HL-60/S4 treated with retinoic acid at 250 ng/mL for 4 days and 3 days (cell line): ENCODE data around the gene MYO5B.
"Not testable (repeated sequence)": the region's sequence is repeated elsewhere in the genome, so short reads cannot be mapped to it uniquely, and the experiment has no call there.

Experiments
- in situ Hi-C: fragments of 300-500 bp; cut with MboI; formaldehyde crosslinking; loops from 2 replicates; pipeline ENCODE4 v1.7.0; 2022; ENCODE audit warnings: low sequenced_read_pairs

The MYO5B gene

DNA sequence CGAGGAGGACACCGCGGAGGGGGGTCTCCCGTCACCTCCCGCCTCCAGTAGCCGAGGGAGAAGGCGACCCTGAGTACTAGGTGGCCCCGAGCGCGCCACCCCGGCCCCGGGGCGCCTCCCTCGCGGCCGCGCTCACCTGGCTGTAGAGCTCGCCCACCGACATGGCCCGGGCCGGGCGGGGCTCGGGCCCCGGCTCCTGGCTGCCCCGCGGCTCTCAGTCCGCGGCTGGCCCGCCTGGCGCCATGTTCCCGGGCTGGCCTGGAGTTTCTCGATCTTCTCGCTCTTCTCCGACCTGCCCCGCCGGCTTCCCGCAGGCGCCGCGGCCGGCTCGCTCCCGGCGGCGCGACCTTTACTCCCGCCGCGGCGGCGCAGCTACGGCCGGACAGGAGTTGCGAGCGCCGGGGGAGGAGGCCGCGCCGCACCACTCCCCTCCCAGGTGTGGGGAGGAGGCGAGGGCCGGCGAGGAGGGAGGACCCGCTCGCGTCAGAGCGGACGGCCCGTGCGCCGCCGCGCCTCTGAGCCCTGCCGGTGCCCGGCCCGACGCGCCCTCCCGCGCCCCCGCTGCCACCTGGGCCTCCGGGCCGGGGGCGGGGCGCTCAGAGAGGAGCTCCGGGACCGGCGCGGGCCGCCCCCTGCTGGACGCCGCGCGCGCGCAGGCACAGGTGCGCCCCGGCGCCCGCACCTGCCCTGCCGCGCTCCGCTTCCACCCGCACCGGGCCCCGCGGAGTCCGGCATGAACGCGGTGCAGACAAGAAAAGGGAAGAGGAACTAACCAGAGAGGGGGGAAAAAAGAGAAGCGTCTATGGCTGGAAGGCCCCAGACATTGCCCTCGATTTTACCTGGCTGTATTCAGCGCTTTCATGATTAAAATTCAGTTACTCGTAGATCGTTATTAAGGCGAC, at the start of gene MYO5B:
TSS of gene MYO5B (minus strand) at position 517 of the 902 bp plus-strand sequence. CDS start at position 163, 354 bp downstream.
- in situ Hi-C loops = no loop called here

DNA sequence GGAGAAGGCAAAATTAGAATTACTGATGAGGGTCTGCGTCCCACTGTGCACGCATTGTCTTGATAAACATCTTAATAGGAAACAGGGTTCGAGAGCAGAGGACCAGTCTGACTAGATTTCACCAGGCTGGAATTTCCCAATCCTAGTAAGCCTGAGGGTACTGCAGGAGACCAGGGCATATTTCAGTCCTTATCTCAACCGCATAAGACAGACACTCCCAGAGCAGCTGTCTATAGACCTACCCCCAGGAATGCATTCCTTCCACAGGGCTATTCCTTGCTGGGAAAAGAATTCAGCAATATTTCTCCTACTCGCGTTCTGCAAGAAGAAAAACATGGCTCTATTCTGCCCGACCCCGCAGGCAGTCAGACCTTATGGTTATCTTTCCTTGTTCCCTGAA, 46.8 kb upstream of the MYO5B start:
- in situ Hi-C loops = not testable (repeated sequence)

DNA sequence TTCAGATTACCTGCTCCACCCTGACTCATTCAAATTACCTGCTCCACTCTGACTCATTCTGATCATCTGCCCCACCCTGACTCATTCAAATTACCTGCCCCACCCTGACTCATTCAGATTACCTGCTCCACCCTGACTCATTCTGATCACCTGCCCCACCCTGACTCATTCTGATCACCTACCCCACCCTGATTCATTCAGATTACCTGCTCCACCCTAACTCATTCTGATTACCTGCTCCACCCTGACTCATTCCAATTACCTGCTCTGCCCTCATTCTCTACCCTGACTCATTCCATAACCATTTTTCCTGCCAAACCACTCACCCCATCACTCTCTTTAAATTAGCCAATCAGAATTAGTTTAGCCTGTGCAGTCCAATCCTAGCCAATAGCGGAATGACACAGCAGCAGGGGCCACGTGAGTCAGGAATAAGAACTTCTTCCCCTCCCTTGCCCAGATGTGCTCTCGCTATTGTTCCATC, 45.2 kb upstream of the MYO5B start:
- in situ Hi-C loops = no loop called here

DNA sequence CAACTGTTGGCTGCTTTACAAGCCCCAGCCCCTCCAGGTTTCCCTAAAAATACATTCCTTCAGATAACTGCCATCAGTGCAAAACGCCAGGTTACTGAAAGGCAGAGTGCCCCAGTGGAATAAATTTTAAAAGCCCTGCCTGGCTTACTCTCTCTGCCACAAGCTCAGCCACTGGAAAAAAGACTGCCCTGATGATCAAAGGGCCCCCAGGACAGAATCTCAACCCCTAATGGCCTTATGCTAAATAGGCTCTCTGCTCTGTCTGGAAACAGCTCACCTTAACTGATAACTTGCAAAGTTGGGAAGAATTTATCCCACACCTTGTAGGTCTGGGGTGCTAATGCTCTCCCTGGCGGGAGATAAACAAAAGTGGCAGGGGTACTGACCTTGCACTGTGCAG, 37.5 kb upstream of the MYO5B start:
- in situ Hi-C loops = no loop called here

DNA sequence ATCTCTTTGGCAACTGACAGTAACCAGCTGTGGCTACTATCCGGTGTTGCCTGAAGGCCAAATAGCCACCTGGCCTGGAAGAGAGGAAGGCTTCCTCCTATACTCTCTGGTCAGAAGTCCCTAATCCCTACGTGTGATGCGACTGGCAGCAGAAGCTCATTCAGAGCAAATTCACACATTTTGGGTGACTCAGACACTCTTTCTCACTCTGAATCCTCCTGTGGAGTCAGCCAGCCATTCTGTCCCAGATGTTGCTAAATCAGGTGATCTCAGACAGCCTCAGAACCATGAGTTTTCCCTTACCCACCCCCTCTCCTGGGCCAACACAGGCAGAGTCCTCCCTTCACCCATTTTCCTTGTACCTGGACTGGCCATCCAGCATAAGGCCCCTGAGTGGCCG, 36.7 kb upstream of the MYO5B start:
- in situ Hi-C loops = no loop called here

DNA sequence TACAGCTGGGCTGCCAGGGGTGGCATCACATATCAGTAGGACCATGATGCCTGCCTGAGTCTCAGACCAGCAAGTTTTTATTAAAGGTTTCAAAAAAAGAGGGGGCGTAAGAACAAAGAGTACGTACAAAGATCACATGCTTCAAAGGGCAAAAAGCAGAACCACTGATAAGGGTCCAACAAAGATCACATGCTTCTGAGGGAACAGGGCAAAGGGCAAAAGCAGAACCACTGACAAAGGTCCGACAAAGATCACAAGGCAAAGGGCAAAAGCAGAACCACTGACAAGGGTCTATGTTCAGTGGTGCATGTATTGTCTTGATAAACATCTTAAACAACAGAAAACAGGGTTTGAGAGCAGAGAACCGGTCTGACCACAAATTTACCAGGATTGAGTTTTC, 25.3 kb upstream of the MYO5B start:
- in situ Hi-C loops = not testable (repeated sequence)

DNA sequence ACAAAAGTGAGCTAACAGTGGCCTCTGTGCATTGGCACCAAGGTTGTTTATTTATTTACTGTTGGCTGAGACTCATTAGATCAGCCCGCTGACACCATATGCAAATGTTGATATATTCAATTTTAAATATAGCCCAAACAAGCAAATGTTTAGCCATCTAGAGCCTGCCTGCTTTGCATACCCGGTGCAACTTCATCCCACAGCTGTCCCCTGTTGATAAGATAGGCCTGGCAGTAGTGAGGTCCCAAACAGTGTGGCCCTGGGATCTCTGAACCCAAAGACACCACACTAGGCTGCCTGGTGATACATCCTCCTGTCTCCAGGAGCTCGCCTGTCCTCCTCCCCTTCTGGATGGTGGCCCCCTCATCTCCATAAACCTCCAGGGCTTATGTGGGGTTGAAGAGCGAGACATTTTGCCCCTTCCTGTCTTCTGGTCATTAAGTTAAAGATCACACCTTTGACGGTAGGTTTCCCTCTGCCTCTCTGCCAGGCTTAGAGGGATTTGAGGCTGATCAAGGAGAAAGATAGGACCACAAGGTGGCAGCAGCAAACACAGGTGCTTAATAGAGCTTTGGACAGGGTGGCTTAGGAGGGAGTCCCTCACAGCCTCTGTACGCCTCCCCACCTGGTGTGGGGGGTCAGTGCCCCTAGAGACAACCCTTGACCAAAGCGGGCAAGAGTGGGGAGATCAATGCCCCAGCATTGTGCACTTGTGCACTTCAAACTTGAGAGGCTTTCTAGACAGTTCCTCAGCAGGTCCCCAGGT, 23.7 kb upstream of the MYO5B start:
- in situ Hi-C loops = no loop called here

DNA sequence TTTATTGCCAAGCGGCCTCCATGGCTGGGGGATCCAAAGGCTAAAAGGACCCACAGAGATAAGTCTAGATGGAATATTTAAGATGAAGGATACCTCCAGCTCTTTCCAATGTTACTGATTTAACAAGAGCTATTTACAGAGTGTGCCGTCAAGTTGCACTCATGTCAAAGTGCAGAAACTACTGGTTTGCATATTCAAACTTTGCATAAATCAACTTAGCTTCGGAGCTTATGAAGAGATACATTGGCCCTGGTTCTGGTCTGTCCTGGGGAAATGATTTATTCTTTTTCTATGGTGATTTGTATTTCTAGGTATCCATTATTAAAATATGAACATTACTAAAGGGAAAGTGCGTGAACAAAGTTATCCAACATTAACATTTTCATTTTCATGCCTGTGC, 14.4 kb upstream of the MYO5B start:
- in situ Hi-C loops = no loop called here

DNA sequence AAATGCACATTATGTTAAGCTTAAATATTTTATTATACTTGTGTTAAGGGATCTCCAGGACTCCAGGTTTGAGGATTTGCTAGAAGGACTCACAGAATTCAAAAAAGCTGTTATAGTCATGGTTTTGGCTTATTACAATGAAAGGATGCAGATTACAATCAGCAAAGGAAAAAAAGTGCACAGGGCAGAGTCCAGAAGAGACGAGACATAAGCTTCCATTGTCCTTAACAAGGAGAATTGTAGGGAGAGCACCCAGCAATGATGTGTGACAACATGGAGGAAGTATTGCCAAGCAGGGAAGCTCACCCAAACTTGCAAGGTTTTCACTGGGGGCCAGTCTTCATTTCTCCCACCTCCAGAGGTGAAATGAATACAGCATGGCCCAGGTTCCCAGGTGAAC, 12.8 kb upstream of the MYO5B start:
- in situ Hi-C loops = no loop called here

- in situ Hi-C loops = no loop called here
Measured at GRCh38 chr18:50203801-50204604, 9.1 kb upstream of the MYO5B start.

DNA sequence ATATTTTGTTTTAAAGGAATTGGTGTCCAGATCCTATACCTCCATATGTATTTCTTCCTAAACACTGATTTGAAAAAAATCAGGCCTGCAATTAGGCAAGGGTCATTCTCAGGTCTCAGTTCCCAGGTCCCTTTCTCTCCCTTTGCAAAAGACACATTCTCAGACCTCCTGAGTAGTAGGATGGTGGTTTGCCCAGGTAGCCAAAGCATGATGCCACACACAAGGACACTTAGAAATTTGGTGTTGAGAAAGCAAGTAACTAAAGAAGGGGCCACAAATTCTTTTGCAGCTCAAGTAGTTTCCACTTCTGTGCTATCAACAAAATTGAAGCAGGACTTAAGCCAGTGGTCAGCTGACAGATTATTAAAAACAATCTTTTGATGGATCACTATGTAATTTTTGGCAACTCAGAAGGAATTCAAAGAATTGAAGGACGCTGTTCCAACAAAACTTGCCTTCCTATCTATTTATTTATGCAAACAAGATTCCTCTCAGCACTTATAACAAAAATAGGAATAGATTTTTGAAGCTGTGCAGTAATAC, 6.6 kb upstream of the MYO5B start:
- in situ Hi-C loops = no loop called here

DNA sequence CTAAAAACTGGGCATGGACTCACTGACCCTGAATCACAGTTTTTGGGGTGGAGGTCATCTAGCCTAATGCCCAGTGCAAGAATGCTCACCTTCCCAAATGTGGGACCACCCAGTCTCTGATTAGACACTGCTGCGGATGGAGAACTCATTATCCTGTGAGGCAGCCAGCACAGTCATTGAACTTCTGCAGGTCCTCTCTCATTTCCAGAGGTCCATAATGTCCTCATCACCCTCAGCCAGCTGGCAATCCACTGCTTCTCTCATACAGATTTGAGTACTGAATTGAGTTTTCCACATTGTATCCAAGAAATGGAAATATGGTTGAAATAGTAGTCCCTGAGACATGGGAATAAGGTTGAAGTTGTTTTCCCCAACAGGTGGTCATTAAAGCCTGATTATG, 5.0 kb upstream of the MYO5B start:
- in situ Hi-C loops = no loop called here

DNA sequence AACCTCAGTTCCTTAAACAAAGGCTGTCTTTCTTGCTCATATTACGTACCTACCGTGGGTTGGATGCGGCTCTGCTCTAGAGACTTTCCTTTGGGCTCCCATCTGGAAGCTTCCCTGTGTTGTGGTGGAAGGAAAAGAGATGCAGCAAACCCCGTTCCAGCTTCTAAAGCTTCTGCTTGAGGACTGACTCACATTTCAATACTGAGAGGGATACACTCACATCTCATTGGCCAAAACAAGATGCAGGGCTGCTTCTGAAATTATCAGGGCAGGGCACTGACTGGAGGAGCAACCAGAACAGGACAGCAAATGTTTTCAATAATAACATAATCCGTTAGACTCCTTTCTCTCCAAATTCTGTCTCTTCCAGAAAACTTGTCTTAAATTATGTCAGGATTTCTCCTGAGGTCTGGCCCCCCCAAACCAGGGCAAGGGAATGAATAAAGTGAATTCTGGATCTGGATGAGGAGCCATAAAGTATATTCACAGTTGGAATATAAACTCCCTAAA, 4.5 kb upstream of the MYO5B start:
- in situ Hi-C loops = no loop called here

- in situ Hi-C loops = no loop called here
Measured at GRCh38 chr18:50196261-50196660, 1.3 kb upstream of the MYO5B start.

DNA sequence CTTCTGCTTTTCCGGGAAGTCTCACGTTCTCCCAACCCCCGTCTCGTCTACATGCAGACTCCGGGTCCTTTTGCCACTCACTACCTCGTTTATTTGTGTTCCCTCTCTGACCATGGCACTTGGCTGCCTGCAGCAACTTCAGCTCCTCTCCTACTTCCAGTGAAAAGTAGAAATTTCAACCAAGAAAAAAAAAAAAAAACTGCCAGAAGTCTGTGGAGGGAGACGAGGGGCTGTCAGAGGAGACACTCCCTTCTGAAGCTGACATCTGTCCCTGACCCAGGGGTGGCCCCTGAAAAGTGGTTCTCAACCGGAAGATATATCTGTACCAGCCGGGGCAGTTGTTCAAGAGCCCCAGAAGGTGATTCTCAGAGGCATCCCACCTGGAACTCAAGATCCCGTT, 742 bp upstream of the MYO5B start:
- in situ Hi-C loops = no loop called here

DNA sequence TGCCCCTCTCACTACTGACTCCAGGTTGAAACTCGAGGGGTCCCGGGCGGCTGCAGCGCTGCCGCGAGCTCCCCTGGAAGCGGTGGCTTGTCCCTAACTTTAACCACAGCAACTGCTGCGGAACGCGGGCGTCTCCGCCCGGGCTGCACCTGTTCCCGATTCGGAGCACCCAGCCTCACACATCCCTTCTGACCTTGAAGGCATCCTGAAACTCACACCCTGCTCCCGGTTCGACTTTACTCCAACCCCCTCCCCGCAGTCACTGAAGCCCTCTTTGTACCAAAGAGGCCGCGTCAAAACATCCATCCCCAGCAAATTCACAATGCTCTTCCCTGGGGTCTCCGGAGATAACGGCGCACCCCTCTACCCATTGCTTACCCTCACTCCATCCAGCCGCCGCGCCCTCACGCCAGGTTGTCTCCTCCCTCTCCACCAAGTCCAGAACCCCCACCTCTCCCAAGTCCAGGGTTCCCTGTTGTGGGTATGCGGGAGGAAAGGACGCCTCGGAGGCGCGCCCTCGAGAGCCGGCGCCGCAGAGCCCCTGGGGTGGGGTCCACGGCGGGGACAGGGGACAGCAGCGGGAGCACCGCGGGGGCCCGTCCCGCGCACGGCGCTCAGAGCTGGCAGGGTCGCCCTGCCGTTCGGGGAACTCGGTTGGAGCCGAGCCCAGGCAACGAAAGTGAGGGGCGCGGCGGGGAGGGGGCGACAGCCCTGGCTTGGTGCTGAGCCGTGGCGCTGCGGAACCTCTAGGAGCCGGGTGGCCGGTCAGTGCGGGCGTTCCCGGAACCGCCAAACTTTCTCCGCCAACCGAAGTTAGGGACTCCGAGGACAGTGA, 934 bp downstream of the MYO5B start:
- in situ Hi-C loops = no loop called here

DNA sequence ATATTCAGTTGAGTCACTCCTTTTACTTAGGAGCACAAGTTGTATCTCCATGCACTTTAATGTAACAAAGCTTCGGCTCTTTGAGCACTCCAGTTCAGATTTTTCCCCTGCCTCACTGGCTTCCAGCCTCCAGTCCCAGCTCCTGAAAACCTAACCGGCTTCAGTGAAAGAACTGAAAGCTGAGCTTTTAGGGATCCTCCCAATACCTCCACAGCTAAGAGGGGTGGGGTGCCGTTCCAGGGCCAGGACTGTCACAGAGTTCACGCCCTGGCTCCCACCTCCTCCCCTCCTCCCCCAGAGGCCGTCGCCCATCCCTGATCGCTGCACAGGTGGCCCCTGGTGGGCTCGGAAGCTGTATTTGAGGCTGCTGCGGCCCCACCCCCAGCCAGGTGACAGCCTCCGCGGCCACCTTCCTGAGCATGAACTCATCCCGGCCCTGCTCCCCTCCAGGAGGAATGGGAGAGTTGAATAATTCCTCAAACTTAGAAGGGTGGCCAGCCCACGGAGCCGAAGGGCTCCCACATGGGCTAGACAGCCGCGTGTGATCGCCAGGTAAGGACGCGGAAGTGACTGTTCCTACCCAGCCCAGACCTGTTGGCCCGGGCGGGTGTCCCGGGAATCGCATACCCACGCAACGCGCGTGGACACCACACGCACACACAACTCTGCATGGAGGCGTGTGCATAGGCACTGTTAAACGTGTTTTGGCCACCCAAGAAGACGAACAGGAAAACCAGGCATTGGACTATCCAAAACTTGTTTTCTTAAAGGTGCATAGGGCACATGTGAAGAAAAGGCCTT, 1.8 kb downstream of the MYO5B start:
- in situ Hi-C loops = no loop called here

DNA sequence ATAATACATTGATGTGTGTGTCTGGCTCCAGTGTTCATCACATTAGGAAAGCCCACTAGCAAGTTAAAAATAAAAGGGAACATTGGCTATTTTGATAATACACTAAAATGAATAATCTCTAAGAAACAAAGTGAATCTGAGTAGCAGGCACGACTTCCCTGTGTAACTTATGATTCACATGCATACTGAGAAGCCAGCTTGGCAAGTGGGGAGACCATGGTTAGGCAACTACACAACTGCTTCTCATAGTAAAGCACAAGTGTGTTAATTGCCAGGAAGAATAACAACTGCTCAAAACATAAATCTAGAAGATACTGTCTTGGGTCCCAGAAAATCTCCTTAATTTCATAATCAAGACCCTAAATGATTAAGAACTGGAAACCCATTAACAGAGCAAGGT, 4.0 kb downstream of the MYO5B start:
- in situ Hi-C loops = no loop called here

- in situ Hi-C loops = no loop called here
Measured at GRCh38 chr18:50190236-50190635, 4.7 kb downstream of the MYO5B start.
